ENCODE data around the gene ZBTB20. TPM values are rescaled to one million over a fixed set of nuclear protein-coding genes. Genes with fewer than 3 reads are reported as not detected.

The ZBTB20 gene
- total RNA-seq, 2 experiments from 2014 or later: 5.1 to 5.3 TPM

DNA sequence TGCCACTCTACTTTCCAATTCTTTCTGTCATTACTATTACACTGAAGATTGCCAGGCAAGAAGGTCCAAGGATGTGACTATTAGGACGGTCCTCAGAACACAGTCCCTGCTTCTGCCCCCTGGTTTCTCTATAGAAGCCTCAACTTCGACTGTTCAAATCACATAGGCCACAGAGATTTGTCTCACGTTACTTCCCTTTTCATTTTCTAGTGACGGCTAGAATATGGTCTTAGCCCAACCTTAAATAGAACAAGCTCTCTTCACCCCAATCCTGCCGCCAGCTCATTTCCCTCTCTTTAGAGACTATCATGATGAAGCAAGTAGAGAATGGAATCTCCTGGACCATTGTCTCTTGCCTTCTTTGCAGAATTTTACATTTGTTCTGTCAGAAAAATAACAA lies 768.3 kb downstream of the ZBTB20 start:
- intact Hi-C loops (cut with micrococcal nuclease): no loop called here
- no peaks in the 10 kb centered on the region for H3K9me3 Mint-ChIP-seq
- no peaks in the 10 kb centered on the region for H3K36me3 Mint-ChIP-seq (ENCODE audit: low read depth)
- ATAC-seq (no peak), DNase-seq (no peak)
- H3K4me1 Mint-ChIP-seq (ENCODE audit: low read depth): no peaks in the 10 kb centered on the region
- H3K27me3 Mint-ChIP-seq: no peaks in the 10 kb centered on the region
- CTCF ChIA-PET: interaction anchor here (0.8 to 9.3 kb wide), 6 partner anchors 8 to 226 kb away, joined by 3 to 175 read pairs (median 4); partner anchors contain the start of gene TIGIT
- TF ChIP-seq CTCF (IDR thresholded peaks at IDR 0.05): no peak
- POLR2A ChIA-PET: no interaction called here
- H3K27ac Mint-ChIP-seq: no peak overlapping the region
- H3K4me3 Mint-ChIP-seq: no peak overlapping the region

DNA sequence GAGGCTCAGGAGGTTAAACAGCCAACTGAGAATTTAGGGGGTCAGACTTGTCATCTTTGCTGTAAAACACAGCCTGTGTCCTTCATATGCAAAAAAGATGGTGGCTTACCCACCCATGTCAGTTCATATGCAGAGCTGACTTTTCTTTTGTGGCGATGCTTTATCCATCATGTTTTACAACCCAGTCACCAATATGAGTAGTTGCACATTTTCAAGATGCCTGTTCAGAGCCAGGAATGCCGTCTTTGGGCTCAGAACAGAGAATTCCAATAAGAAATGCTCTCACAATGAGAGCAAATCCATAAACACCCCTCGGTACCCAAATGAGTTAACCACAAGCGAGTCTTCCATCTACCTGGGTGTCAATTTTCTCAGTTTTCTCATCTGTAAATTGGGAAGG lies 769.7 kb downstream of the ZBTB20 start:
- no peaks in the 10 kb centered on the region for H3K27me3 Mint-ChIP-seq
- DNase-seq (no peak), ATAC-seq (no peak)
- no peak overlapping the region for H3K4me3 Mint-ChIP-seq
- no peak for TF ChIP-seq CTCF (IDR thresholded peaks at IDR 0.05)
- intact Hi-C loops (cut with micrococcal nuclease): no loop called here
- no peaks in the 10 kb centered on the region for H3K4me1 Mint-ChIP-seq (ENCODE audit: low read depth)
- CTCF ChIA-PET: interaction anchor here (1.3 to 9.3 kb wide), 5 partner anchors 19 to 224 kb away, joined by 3 to 175 read pairs (median 5); partner anchors contain the start of gene TIGIT
- no peaks in the 10 kb centered on the region for H3K9me3 Mint-ChIP-seq
- H3K27ac Mint-ChIP-seq: no peak overlapping the region
- POLR2A ChIA-PET: no interaction called here
- no peaks in the 10 kb centered on the region for H3K36me3 Mint-ChIP-seq (ENCODE audit: low read depth)

- Mint-ChIP-seq H3K27ac (no peak overlapping the region), H3K9me3 (no peaks in the 10 kb centered on the region), H3K27me3 (no peaks in the 10 kb centered on the region), H3K4me3 (no peak overlapping the region), H3K4me1 (ENCODE audit: low read depth) (no peaks in the 10 kb centered on the region), H3K36me3 (ENCODE audit: low read depth) (no peaks in the 10 kb centered on the region)
- no peak for ATAC-seq
- TF ChIP-seq CTCF (IDR thresholded peaks at IDR 0.05): no peak
- POLR2A ChIA-PET: interaction anchor here (1.3 kb wide), 1 partner anchor 221 kb away, joined by 3 read pairs; no protein-coding TSS in a partner anchor
- intact Hi-C loops (cut with micrococcal nuclease): no loop called here
- DNase-seq: no peak
- CTCF ChIA-PET: interaction anchor here (1.2 to 1.5 kb wide), 3 partner anchors 18 to 86 kb away, joined by 4 to 5 read pairs (median 4); no protein-coding TSS in a partner anchor
Observed at GRCh38 chr3:114376516-114377185, 770.4 kb downstream of the ZBTB20 start.

DNA sequence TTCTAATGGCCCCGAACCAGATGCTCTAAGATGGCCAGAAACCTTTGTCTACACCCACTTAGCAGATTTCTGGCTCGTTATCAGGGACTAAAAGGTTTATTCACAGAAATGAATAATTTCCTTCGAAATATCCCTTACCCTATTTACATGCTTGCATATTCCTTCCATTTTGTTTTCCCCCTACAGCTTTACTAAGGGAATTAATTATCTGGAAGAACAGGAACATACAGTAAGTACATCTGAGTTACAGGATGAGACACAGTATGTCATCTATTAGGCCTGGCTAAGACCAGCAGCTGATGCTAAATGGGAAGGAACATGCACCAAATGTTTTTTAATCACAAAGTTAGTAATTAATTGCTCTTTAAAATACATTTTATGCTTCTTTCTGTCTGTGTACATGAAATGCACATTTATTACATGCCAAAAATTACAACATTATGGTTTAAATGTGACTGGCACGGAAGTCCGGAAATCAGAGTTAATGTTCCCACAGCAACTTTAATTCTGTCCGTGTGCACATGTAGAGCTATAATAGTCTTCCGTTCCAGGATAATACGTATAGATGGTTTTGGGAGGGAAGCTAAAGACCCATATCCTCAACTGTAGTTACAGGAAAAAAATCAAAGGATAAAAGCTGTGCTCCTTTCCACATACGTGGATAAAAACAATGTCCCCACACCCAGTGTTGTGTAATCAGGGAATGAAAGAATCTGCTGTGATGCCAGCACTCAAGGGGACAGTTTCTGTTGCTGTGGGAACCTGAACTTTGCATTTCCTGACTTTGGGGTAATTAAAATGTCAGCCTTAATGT lies 771.3 kb downstream of the ZBTB20 start:
- no peak for TF ChIP-seq CTCF (IDR thresholded peaks at IDR 0.05)
- CTCF ChIA-PET: interaction anchor here (1.2 to 3.0 kb wide), 5 partner anchors 8 to 85 kb away, joined by 4 to 9 read pairs (median 5); no protein-coding TSS in a partner anchor
- no peaks in the 10 kb centered on the region for H3K36me3 Mint-ChIP-seq (ENCODE audit: low read depth)

More for the DNA sequence above, 771.3 kb downstream of the ZBTB20 start:
- no peak for ATAC-seq
- Mint-ChIP-seq H3K27ac (no peak overlapping the region), H3K27me3 (no peaks in the 10 kb centered on the region), H3K9me3 (no peaks in the 10 kb centered on the region), H3K4me3 (no peak overlapping the region), H3K4me1 (ENCODE audit: low read depth) (no peaks in the 10 kb centered on the region)
- DNase-seq: no peak
- intact Hi-C loops (cut with micrococcal nuclease): no loop called here
- POLR2A ChIA-PET: interaction anchor here (1.3 kb wide), 1 partner anchor 221 kb away, joined by 3 read pairs; no protein-coding TSS in a partner anchor

Measured in activated CD8-positive, alpha-beta T cell treated with anti-CD3 and anti-CD28 coated beads for 36 hours (primary cell).